HepG2 (cell line): Measurements from ENCODE around the gene ALDOA. TPM values are rescaled to one million over a fixed set of nuclear protein-coding genes. Genes with fewer than 3 reads are reported as not detected.
A peak's percentile ranks its signal among the peaks of the same experiment; 100 is the strongest.

ENCODE experiments used
- ATM ChIP-seq: fragments of 450-650 bp; IDR thresholded peaks from 2 replicates; pipeline ENCODE4 v1.7.1; 2017; ENCODE audit warnings: mild to moderate bottlenecking, borderline replicate concordance
- ERF ChIP-seq: IDR thresholded peaks from 2 replicates; pipeline ENCODE4 v1.6.1; 2018; ENCODE audit warnings: missing biosample characterization, missing genetic modification reagents
- JUN ChIP-seq: sonication (generic); formaldehyde crosslinking; IDR thresholded peaks from 2 replicates; pipeline ENCODE4 v1.4.0; 2020; ENCODE audit warnings: mild to moderate bottlenecking, missing genetic modification reagents
- ZBTB25 ChIP-seq: IDR thresholded peaks from 2 replicates; pipeline ENCODE4 v1.6.1; 2018; ENCODE audit warnings: missing genetic modification reagents
- ZFAT ChIP-seq: sonication (generic); formaldehyde crosslinking; conservative IDR thresholded peaks from 2 replicates; pipeline ENCODE4 v1.8.1; 2023; ENCODE audit warnings: missing genetic modification reagents, inconsistent platforms
- ZNF142 ChIP-seq: sonication (generic); formaldehyde crosslinking; IDR thresholded peaks from 2 replicates; pipeline ENCODE4 v1.4.0; 2020; ENCODE audit warnings: missing genetic modification reagents
- ZNF672 ChIP-seq: sonication (generic); formaldehyde crosslinking; IDR thresholded peaks from 2 replicates; pipeline ENCODE4 v1.8.1; 2022; ENCODE audit warnings: missing genetic modification reagents
- ZNF770 ChIP-seq: sonication (generic); formaldehyde crosslinking; IDR thresholded peaks from 2 replicates; pipeline ENCODE4 v1.5.0; 2020; ENCODE audit warnings: mild to moderate bottlenecking, missing genetic modification reagents
- ZNF891 ChIP-seq: sonication (generic); formaldehyde crosslinking; IDR thresholded peaks from 2 replicates; pipeline ENCODE4 v1.5.0; 2020; ENCODE audit warnings: mild to moderate bottlenecking, missing genetic modification reagents
- polyA plus RNA-seq, 8 experiments: library from polyadenylated mRNA; depleted of rRNA in 3 of 8; stranded (reverse) in 7 of 8; unstranded in 1 of 8; fragments of >200 nt; fragmentation: Illumina TruSeq in 4 of 8; extraction: Trizol in 4 of 8; gene quantifications; 2 replicates each; pipeline versions ENCODE4 v1.2.1 to v1.2.3, GENCODE V29; 2011 to 2016; ENCODE audit warnings: low read depth in 4 of 8, missing spikeins in 1 of 8, mixed read lengths in 1 of 8; ENCODE audit not compliant: insufficient read depth in 1 of 8
- total RNA-seq, 5 experiments: library from RNA; depleted of rRNA; stranded (reverse); fragments of >200 nt; fragmentation: Illumina TruSeq; extraction: Trizol; gene quantifications; 2 replicates each; pipeline ENCODE4 v1.2.3, GENCODE V29; 2016; ENCODE audit warnings: low read depth in 1 of 5
- TF ChIP-seq, protein P1 (sequence below): sonication (generic); formaldehyde crosslinking; IDR thresholded peaks from 2 replicates; pipeline ENCODE4 v1.5.0; 2020; ENCODE audit warnings: missing genetic modification reagents
- TF ChIP-seq, protein P2 (sequence below): sonication (generic); formaldehyde crosslinking; conservative IDR thresholded peaks from 2 replicates; pipeline ENCODE4 v1.4.0; 2020; ENCODE audit warnings: missing genetic modification reagents
- TF ChIP-seq, protein P3 (sequence below): sonication (generic); formaldehyde crosslinking; IDR thresholded peaks from 2 replicates; pipeline ENCODE4 v1.5.0; 2020; ENCODE audit warnings: missing genetic modification reagents

ALDOA gene
- total and polyA plus RNA-seq, 2 of the 13 experiments (the other 11 are each of a cell fraction or from before 2014, with no cell fraction given) = 925 to 1,884 TPM

DNA sequence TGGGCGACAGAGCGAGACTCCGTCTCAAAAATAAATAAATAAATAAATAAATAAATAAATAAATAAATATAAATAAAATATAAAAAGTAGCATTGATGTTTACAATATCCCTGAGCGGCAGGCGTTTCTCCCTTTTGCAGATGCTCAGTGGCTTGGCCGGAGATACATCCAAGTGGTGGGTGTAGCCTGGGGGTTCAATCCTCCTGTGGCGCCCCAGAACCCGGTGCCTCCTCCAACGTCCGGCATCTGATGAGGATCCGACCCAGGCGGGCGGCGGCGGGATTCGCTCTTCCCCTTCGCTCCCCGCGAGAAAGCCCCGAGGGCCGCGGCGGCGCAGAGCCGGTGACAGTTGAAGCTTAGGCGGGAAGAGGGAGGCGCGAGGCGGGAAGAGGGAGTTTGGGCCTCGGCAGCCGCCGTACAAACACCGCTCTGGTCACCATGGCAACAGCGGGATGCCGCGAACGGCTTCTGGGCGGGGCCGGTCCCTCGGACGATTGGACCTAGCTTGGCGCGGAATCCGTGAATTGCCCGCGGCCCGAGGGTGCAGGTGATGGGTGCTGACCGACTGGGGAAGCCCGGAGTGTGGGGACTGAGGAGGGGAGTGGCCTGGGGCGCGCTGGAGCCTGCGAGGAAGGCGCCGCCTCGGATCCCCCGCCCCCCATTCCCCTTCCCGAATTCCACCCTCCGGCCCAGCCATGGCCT lies 12.7 kb upstream of the ALDOA start (continued):
- TF ChIP-seq ZNF770 (CRISPR knock-in tag) = peak; percentile 62; the same call in 1 of the 2 replicates
- TF ChIP-seq JUN (CRISPR knock-in tag) = peak; percentile 85; the same call in 1 of the 2 replicates
- TF ChIP-seq ZBTB25 (CRISPR knock-in tag) = peak; percentile 82
- TF ChIP-seq, protein P1, sequence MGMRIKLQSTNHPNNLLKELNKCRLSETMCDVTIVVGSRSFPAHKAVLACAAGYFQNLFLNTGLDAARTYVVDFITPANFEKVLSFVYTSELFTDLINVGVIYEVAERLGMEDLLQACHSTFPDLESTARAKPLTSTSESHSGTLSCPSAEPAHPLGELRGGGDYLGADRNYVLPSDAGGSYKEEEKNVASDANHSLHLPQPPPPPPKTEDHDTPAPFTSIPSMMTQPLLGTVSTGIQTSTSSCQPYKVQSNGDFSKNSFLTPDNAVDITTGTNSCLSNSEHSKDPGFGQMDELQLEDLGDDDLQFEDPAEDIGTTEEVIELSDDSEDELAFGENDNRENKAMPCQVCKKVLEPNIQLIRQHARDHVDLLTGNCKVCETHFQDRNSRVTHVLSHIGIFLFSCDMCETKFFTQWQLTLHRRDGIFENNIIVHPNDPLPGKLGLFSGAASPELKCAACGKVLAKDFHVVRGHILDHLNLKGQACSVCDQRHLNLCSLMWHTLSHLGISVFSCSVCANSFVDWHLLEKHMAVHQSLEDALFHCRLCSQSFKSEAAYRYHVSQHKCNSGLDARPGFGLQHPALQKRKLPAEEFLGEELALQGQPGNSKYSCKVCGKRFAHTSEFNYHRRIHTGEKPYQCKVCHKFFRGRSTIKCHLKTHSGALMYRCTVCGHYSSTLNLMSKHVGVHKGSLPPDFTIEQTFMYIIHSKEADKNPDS (CRISPR knock-in tag) = peak; percentile 91; the same call in 1 of the 2 replicates
- TF ChIP-seq, protein P2, sequence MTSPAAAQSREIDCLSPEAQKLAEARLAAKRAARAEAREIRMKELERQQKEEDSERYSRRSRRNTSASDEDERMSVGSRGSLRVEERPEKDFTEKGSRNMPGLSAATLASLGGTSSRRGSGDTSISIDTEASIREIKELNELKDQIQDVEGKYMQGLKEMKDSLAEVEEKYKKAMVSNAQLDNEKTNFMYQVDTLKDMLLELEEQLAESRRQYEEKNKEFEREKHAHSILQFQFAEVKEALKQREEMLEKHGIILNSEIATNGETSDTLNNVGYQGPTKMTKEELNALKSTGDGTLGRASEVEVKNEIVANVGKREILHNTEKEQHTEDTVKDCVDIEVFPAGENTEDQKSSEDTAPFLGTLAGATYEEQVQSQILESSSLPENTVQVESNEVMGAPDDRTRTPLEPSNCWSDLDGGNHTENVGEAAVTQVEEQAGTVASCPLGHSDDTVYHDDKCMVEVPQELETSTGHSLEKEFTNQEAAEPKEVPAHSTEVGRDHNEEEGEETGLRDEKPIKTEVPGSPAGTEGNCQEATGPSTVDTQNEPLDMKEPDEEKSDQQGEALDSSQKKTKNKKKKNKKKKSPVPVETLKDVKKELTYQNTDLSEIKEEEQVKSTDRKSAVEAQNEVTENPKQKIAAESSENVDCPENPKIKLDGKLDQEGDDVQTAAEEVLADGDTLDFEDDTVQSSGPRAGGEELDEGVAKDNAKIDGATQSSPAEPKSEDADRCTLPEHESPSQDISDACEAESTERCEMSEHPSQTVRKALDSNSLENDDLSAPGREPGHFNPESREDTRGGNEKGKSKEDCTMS (CRISPR knock-in tag) = no peak
- TF ChIP-seq ZNF891 = peak; percentile 98
- TF ChIP-seq ERF = peak; percentile 97
- TF ChIP-seq, protein P3, sequence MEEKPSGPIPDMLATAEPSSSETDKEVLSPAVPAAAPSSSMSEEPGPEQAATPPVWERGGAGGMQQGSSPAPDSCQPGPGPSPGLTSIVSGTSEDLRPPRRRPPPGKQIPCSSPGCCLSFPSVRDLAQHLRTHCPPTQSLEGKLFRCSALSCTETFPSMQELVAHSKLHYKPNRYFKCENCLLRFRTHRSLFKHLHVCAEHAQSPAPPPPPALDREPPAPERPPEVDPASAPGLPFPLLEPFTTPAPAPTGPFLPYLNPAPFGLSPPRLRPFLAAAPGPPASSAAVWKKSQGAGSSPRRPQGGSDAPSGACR = peak; percentile 96; the same call in 1 of the 2 replicates
- TF ChIP-seq ZNF142 (CRISPR knock-in tag) = peak; percentile 76; the same call in 1 of the 2 replicates
- no peak for TF ChIP-seq ATM
- TF ChIP-seq ZNF672 (CRISPR knock-in tag) = peak; percentile 91; the same call in 1 of the 2 replicates
- TF ChIP-seq ZFAT (CRISPR knock-in tag) = no peak
